Measurements from ENCODE around the gene MLH3.

DNA sequence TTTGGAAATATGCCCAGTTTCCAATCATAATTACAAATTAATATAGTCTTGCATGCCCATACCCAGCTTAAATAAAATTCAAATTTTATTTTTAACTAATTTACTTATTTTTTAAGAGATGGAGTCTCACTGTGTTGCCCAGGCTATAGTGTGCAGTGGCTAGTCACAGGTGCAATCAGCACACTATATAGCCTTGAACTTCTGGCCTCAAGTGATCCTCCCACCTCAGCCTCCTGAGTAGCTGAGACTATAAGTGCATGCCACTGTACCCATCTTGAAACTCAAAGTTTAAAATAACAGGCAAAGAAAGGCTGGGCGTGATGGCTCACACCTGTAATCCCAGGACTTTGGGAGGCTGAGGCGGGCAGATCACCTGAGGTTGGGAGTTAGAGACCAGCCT, 10.3 kb downstream of the MLH3 start:
- TF ChIP-seq, protein P1, sequence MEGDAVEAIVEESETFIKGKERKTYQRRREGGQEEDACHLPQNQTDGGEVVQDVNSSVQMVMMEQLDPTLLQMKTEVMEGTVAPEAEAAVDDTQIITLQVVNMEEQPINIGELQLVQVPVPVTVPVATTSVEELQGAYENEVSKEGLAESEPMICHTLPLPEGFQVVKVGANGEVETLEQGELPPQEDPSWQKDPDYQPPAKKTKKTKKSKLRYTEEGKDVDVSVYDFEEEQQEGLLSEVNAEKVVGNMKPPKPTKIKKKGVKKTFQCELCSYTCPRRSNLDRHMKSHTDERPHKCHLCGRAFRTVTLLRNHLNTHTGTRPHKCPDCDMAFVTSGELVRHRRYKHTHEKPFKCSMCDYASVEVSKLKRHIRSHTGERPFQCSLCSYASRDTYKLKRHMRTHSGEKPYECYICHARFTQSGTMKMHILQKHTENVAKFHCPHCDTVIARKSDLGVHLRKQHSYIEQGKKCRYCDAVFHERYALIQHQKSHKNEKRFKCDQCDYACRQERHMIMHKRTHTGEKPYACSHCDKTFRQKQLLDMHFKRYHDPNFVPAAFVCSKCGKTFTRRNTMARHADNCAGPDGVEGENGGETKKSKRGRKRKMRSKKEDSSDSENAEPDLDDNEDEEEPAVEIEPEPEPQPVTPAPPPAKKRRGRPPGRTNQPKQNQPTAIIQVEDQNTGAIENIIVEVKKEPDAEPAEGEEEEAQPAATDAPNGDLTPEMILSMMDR (conservative IDR thresholded peaks at IDR 0.05; ENCODE audit: low read depth, low read length), result no peak
- TF ChIP-seq EZH2phosphoT487 (IDR thresholded peaks at IDR 0.05; ENCODE audit: borderline replicate concordance, low read length) (no peak), EZH2 (IDR thresholded peaks at IDR 0.05; ENCODE audit: low read length, unreplicated experiment) (no peak)
